Naive thymus-derived CD4-positive, alpha-beta T cell (primary cell): ENCODE measurements around the gene IGDCC3. TPM values are rescaled to one million over a fixed set of nuclear protein-coding genes. Genes with fewer than 3 reads are reported as not detected.

Experiments used
- ATAC-seq: fragments of 150-1000 bp; cut with Tn5 transposase; 2 replicates; pipeline ENCODE4 v1.10.0; 2021; ENCODE audit warnings: mild to moderate bottlenecking, moderate library complexity
- CTCF ChIA-PET: fragments of 350-600 bp; sonication (Branson Sonifier 250); formaldehyde crosslinking; loops from one replicate; lab custom pipeline; 2021; ENCODE audit warnings: antibody characterized with exemption; lab: Charles Lee
- POLR2A ChIA-PET: fragments of 350-600 bp; sonication (Branson Sonifier 250); formaldehyde crosslinking; loops from one replicate; lab custom pipeline; 2021; ENCODE audit warnings: antibody characterized with exemption, inconsistent platforms; lab: Charles Lee
- DNase-seq, 9 donors: peaks; one replicate each; pipeline versions ENCODE4 v3.0.0 to v3.0.0-alpha.2; 2020 to 2022; ENCODE audit warnings: mixed read lengths in 1 of 9
- H3K27ac ChIP-seq: one replicate; pipeline ENCODE4 v1.7.0; 2013; ENCODE audit warnings: mild to moderate bottlenecking, low read depth, low read length, moderate library complexity
- H3K27me3 ChIP-seq, 2 donors: one replicate each; pipeline ENCODE4 v1.7.0; 2013; ENCODE audit warnings: low read length in 2 of 2, mild to moderate bottlenecking in 2 of 2, moderate library complexity in 2 of 2; ENCODE audit not compliant: control insufficient read depth in 2 of 2, insufficient read depth in 2 of 2
- H3K36me3 ChIP-seq, 3 experiments: 1 replicate in 2 of 3; 2 replicates in 1 of 3; pipeline ENCODE4 v1.7.0; 2013; ENCODE audit warnings: low read length in 3 of 3, mild to moderate bottlenecking in 3 of 3, moderate library complexity in 1 of 3; ENCODE audit not compliant: insufficient read depth in 3 of 3, control insufficient read depth in 2 of 3
- H3K4me1 ChIP-seq, 2 donors: one replicate each; pipeline ENCODE4 v1.7.0; 2013; ENCODE audit warnings: low read length in 2 of 2, mild to moderate bottlenecking in 2 of 2, moderate library complexity in 1 of 2; ENCODE audit not compliant: control insufficient read depth in 2 of 2, insufficient read depth in 2 of 2
- H3K4me3 ChIP-seq: 2 replicates; pipeline ENCODE4 v1.7.0; 2013; ENCODE audit warnings: mild to moderate bottlenecking, low read length
- H3K9me3 ChIP-seq, 3 experiments: 1 replicate in 2 of 3; 2 replicates in 1 of 3; pipeline ENCODE4 v1.7.0; 2013; ENCODE audit warnings: low read length in 3 of 3; ENCODE audit not compliant: control insufficient read depth in 2 of 3
- H3K27ac Mint-ChIP-seq, 9 donors: one replicate each; pipeline ENCODE4 v1.8.0; 2020 to 2022; ENCODE audit warnings: mixed read lengths in 9 of 9, mild to moderate bottlenecking in 8 of 9, moderate library complexity in 5 of 9, inconsistent platforms in 2 of 9
- H3K27me3 Mint-ChIP-seq, 5 donors: one replicate each; pipeline ENCODE4 v1.8.0; 2021 to 2022; ENCODE audit warnings: mixed read lengths in 5 of 5, mild to moderate bottlenecking in 1 of 5
- H3K36me3 Mint-ChIP-seq, 5 donors: one replicate each; pipeline ENCODE4 v1.8.0; 2020 to 2022; ENCODE audit warnings: mixed read lengths in 5 of 5, mild to moderate bottlenecking in 3 of 5, inconsistent platforms in 1 of 5
- H3K4me1 Mint-ChIP-seq, 7 donors: one replicate each; pipeline ENCODE4 v1.8.0; 2020 to 2022; ENCODE audit warnings: mixed read lengths in 7 of 7, mild to moderate bottlenecking in 3 of 7, inconsistent platforms in 1 of 7
- H3K4me3 Mint-ChIP-seq, 10 donors: one replicate each; pipeline ENCODE4 v1.8.0; 2020 to 2022; ENCODE audit warnings: mild to moderate bottlenecking in 10 of 10, mixed read lengths in 10 of 10, moderate library complexity in 6 of 10, inconsistent platforms in 2 of 10
- H3K9me3 Mint-ChIP-seq, 11 donors: one replicate each; pipeline ENCODE4 v1.8.0; 2020 to 2022; ENCODE audit warnings: mixed read lengths in 11 of 11, mild to moderate bottlenecking in 4 of 11, inconsistent platforms in 1 of 11, moderate library complexity in 1 of 11
- intact Hi-C, 2 donors: fragments of 100-400 bp; cut with micrococcal nuclease; formaldehyde crosslinking; loops; one replicate each; pipeline ENCODE4 v1.15.1; 2023
- polyA plus RNA-seq, 2 donors: library from polyadenylated mRNA; unstranded; fragments of 300-500 nt; fragmentation: Illumina TruSeq; gene quantifications; one replicate each; pipeline ENCODE4 v1.2.3, GENCODE V29; 2021
- total RNA-seq, 6 experiments: library from RNA in 5 of 6; stranded (reverse) in 5 of 6; gene quantifications; 1 replicate in 5 of 6; 2 replicates in 1 of 6; pipeline ENCODE4 v1.2.3 and lab custom pipeline; 2021 to 2026

IGDCC3 gene
- total and polyA plus RNA-seq, 7 experiments from 2014 or later, result not detected

DNA sequence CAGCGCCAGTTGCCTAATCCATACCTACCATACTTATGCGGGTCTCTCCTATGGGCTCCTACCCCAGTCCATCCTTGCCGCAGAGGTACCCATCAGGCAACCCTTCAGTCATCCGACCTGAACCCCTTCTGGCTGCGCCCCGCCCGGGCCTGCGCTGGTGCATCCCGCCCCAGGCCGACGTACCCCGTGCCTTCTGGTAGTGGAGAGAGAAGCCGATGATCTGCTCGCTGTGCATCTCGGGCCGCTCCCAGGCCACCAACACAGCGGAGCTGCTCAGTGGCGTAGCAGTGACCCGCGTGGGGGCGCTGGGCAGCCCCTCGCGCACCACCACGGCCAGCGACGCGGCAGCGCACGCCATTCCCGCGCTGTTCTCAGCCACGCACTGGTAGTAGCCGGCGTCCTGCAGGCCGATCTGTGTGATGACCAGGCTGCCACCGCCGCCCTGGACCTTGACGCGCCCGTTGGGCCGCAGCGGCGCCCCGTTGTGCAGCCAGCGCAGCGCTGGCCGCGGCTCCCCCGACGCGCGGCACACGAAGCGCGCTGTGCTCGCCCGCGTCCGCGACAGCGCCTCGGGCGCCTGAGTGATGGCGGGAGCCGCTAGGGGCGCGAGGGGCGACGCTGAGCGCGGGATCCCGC, 17.9 kb upstream of the IGDCC3 start:
- Histone ChIP-seq H3K27ac (no peak overlapping the region), H3K36me3 (no peaks in the 10 kb centered on the region), H3K4me3 (no peak overlapping the region), H3K27me3 (peaks cover 0 to 2% of the 10 kb centered on the region in 2 donors), H3K4me1 (no peaks in the 10 kb centered on the region), H3K9me3 (no peaks in the 10 kb centered on the region)
- ChIA-PET CTCF (interaction anchor here (1.1 kb wide), 1 partner anchor 9 kb away, joined by 3 read pairs; no protein-coding TSS in a partner anchor), POLR2A (no interaction called here)
- ATAC-seq, result no peak
- Mint-ChIP-seq H3K27ac (no peak overlapping the region), H3K36me3 (no peaks in the 10 kb centered on the region), H3K27me3 (peaks cover 50 to 79% (median 67%) of the 10 kb centered on the region in 5 donors), H3K4me1 (peaks cover 4 to 9% (median 6%) of the 10 kb centered on the region in 7 donors), H3K4me3 (peak overlapping the region in 2 of 10 donors; percentile 10 to 80), H3K9me3 (no peaks in the 10 kb centered on the region)
- intact Hi-C loops, result no loop called here
- DNase-seq, result no peak

DNA sequence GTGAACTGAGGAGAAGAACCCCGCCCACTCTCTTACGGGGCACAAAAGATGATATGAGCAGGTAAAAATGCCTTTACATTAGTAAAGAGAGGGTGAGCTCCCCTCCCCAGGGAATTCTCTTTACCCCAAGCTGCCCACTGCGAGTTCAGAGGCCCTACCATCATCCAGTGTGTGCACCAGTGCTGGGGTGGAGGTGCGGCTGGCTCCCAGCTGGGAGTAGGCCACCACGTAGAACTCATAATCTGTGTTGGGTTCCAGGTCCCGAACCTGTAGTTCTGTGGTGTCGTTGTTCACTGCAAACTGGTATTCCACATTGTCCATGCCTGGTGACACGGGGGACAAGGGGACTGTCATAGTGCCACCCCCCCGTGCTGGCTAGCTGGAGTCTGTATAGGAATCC, 17.1 kb upstream of the IGDCC3 start:
- Mint-ChIP-seq H3K36me3 (no peaks in the 10 kb centered on the region), H3K4me1 (peaks cover 4 to 9% (median 6%) of the 10 kb centered on the region in 7 donors), H3K9me3 (no peaks in the 10 kb centered on the region), H3K27ac (no peak overlapping the region), H3K27me3 (peaks cover 47 to 76% (median 64%) of the 10 kb centered on the region in 5 donors), H3K4me3 (no peak overlapping the region)
- no peak for ATAC-seq
- H3K27me3 ChIP-seq, result peaks cover 0 to 2% of the 10 kb centered on the region in 2 donors
- ChIA-PET CTCF (interaction anchor here (1.1 to 1.2 kb wide), 2 partner anchors 8 to 10 kb away, joined by 3 to 4 read pairs; no protein-coding TSS in a partner anchor), POLR2A (no interaction called here)
- intact Hi-C loops, result no loop called here
- DNase-seq, result no peak
- no peak overlapping the region for H3K4me3 ChIP-seq
- H3K27ac ChIP-seq, result no peak overlapping the region
- no peaks in the 10 kb centered on the region for H3K4me1 ChIP-seq
- H3K36me3 ChIP-seq, result no peaks in the 10 kb centered on the region
- H3K9me3 ChIP-seq, result no peaks in the 10 kb centered on the region

DNA sequence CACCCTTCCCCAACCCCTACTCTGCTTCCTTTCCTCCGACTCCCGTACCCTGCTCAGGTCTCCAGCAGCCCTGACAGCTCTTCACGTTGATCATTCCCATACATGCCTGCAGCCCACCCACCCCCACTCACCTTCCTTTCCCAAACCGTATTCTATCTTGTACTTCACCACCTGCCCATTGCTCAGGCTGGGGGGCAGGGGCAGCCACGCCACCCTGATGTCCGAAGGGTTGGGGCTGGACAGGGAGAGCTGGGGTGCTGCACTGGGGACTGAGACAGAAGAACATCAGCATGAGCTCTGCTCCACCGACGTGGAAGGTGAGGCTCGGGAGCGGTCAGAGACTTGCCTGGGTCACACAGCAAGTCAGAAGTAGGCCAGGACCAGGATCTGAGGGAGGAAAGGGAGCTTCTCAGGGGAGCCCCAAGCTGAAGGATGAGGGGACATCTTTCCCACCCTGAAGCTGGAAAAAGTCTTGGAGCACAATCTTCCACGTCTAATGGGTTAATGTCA, 16.5 kb upstream of the IGDCC3 start:
- Histone ChIP-seq H3K9me3 (no peaks in the 10 kb centered on the region), H3K36me3 (no peaks in the 10 kb centered on the region), H3K27ac (no peak overlapping the region), H3K4me3 (no peak overlapping the region), H3K27me3 (peaks cover 0 to 2% of the 10 kb centered on the region in 2 donors), H3K4me1 (no peaks in the 10 kb centered on the region)
- DNase-seq (no peak), ATAC-seq (no peak)
- Mint-ChIP-seq H3K9me3 (no peaks in the 10 kb centered on the region), H3K4me1 (peaks cover 4 to 9% (median 6%) of the 10 kb centered on the region in 7 donors), H3K27ac (no peak overlapping the region), H3K4me3 (no peak overlapping the region), H3K27me3 (peaks cover 43 to 72% (median 63%) of the 10 kb centered on the region in 5 donors), H3K36me3 (no peaks in the 10 kb centered on the region)
- POLR2A ChIA-PET, result no interaction called here
- CTCF ChIA-PET, result interaction anchor here (1.2 kb wide), 1 partner anchor 9 kb away, joined by 4 read pairs; no protein-coding TSS in a partner anchor
- intact Hi-C loops, result no loop called here

DNA sequence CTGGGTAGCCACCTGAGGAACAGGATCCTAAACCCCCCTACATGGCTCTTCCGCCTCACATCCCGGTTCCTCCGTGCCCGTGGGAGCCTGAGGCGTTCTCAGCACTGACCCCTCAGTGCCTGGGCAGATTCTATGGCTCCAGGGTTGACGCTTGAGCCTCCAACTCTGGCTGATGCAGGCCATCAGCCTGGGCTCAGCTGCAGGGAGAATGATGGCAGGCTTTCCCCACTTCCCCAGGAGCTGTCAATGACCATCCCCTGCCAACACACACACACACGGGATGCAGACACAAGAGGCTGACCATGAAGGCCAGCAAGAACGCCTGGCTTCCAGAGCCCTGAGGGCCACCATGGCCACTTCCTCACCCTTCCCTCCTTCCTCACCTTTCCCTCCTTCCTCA, 15.8 kb upstream of the IGDCC3 start:
- Mint-ChIP-seq H3K9me3 (no peaks in the 10 kb centered on the region), H3K36me3 (no peaks in the 10 kb centered on the region), H3K4me3 (no peak overlapping the region), H3K27me3 (peaks cover 42 to 65% (median 60%) of the 10 kb centered on the region in 5 donors), H3K4me1 (peaks cover 4 to 9% (median 6%) of the 10 kb centered on the region in 7 donors), H3K27ac (no peak overlapping the region)
- Histone ChIP-seq H3K27me3 (peaks cover 0 to 2% of the 10 kb centered on the region in 2 donors), H3K4me3 (no peak overlapping the region), H3K4me1 (no peaks in the 10 kb centered on the region), H3K9me3 (no peaks in the 10 kb centered on the region), H3K27ac (no peak overlapping the region), H3K36me3 (no peaks in the 10 kb centered on the region)
- ATAC-seq, result no peak
- intact Hi-C loops, result no loop called here
- CTCF ChIA-PET, result no interaction called here
- POLR2A ChIA-PET, result no interaction called here
- no peak for DNase-seq

DNA sequence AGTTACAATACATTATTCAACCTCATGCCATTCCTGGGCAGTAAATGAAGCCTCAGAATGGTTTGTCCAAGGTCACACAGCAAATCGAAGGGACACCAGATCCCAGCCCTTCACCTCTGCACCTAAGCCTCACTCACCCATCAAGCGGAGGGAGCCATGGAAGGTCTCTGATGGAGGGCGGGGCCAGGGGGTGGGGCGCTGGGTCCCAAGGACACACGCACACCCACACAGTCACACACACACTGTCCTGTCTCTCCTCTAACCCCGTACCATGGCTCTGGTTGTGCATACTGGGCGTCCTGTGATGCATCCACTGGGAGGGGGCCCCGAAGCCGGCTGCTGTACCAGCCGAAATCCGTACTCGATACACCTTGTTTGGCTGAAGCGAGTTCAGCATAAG, 15.3 kb upstream of the IGDCC3 start:
- H3K9me3 ChIP-seq, result no peaks in the 10 kb centered on the region
- DNase-seq, result no peak
- H3K4me1 ChIP-seq, result no peaks in the 10 kb centered on the region
- no peak overlapping the region for H3K27ac Mint-ChIP-seq
- H3K4me3 ChIP-seq, result no peak overlapping the region
- no peak overlapping the region for H3K4me3 Mint-ChIP-seq
- peaks cover 41 to 65% (median 56%) of the 10 kb centered on the region in 5 donors for H3K27me3 Mint-ChIP-seq
- H3K27ac ChIP-seq, result no peak overlapping the region
- H3K9me3 Mint-ChIP-seq, result no peaks in the 10 kb centered on the region
- CTCF ChIA-PET, result no interaction called here
- intact Hi-C loops, result no loop called here
- H3K36me3 ChIP-seq, result no peaks in the 10 kb centered on the region
- no peak for ATAC-seq
- POLR2A ChIA-PET, result no interaction called here
- H3K4me1 Mint-ChIP-seq, result peaks cover 4 to 9% (median 6%) of the 10 kb centered on the region in 7 donors
- H3K27me3 ChIP-seq, result peaks cover 0 to 2% of the 10 kb centered on the region in 2 donors
- H3K36me3 Mint-ChIP-seq, result no peaks in the 10 kb centered on the region

DNA sequence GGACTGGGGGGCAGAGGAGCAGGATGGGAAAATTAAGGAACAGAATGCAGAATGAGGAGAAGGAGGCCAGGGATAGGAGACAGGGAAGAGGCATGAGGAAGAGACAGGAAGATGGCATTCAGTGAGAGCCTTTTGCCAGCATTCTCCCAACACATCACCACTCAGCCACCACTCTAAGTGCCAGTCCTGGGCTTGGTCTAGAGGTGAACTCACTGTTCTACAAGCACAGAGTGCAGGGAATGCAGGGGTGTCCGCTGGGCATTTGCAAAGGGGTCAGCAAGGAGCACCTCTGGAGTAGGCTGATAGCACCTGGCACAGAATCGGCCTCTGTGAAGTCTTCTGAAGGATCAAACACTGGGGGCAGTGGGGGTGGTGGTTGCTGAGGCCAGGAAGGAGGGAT, 14.6 kb upstream of the IGDCC3 start:
- POLR2A ChIA-PET, result no interaction called here
- H3K9me3 ChIP-seq, result no peaks in the 10 kb centered on the region
- H3K4me3 ChIP-seq, result no peak overlapping the region
- H3K4me1 ChIP-seq, result no peaks in the 10 kb centered on the region
- intact Hi-C loops, result no loop called here
- H3K27me3 ChIP-seq, result peaks cover 0 to 2% of the 10 kb centered on the region in 2 donors
- CTCF ChIA-PET, result interaction anchor here (1.7 kb wide), 1 partner anchor 72 kb away, joined by 4 read pairs; no protein-coding TSS in a partner anchor
- H3K27ac ChIP-seq, result no peak overlapping the region
- no peak overlapping the region for H3K4me3 Mint-ChIP-seq
- no peaks in the 10 kb centered on the region for H3K9me3 Mint-ChIP-seq
- DNase-seq, result no peak
- H3K27me3 Mint-ChIP-seq, result peaks cover 34 to 58% (median 49%) of the 10 kb centered on the region in 5 donors
- peaks cover 4 to 9% (median 6%) of the 10 kb centered on the region in 7 donors for H3K4me1 Mint-ChIP-seq
- peak overlapping the region in 1 of 9 donors; percentile 20 for H3K27ac Mint-ChIP-seq
- H3K36me3 ChIP-seq, result no peaks in the 10 kb centered on the region
- no peaks in the 10 kb centered on the region for H3K36me3 Mint-ChIP-seq
- no peak for ATAC-seq
